Activated T-cell treated with anti-CD3 and anti-CD28 coated beads, Interleukin-2, amount 50 U/mL, for 72 hours (primary cell): Measurements from ENCODE around the gene ZNF326. TPM values are rescaled to one million over a fixed set of nuclear protein-coding genes. Genes with fewer than 3 reads are reported as not detected.
"Not testable (repeated sequence)": the region's sequence is repeated elsewhere in the genome, so short reads cannot be mapped to it uniquely, and the experiment has no call there.

Source experiments
- ATAC-seq, 2 donors: fragments of 150-1000 bp; cut with Tn5 transposase; replicated peaks in 1 of 2; 2 replicates each; pipeline ENCODE4 v1.10.0; 2021; ENCODE audit warnings: moderate library complexity in 2 of 2, mild to moderate bottlenecking in 1 of 2
- DNase-seq, 2 donors: peaks; one replicate each; pipeline ENCODE4 v3.0.0; 2021 to 2022; ENCODE audit warnings: mixed read lengths in 1 of 2
- H3K27ac Mint-ChIP-seq: one replicate; pipeline ENCODE4 v1.8.0; 2022; ENCODE audit warnings: mild to moderate bottlenecking, moderate library complexity, mixed read lengths
- H3K27me3 Mint-ChIP-seq: one replicate; pipeline ENCODE4 v1.8.0; 2022; ENCODE audit warnings: low read depth, mixed read lengths
- H3K36me3 Mint-ChIP-seq, 2 donors: one replicate each; pipeline ENCODE4 v1.8.0; 2022; ENCODE audit warnings: mixed read lengths in 2 of 2, mild to moderate bottlenecking in 1 of 2; ENCODE audit not compliant: insufficient read depth in 2 of 2
- H3K4me1 Mint-ChIP-seq: one replicate; pipeline ENCODE4 v1.8.0; 2022; ENCODE audit warnings: low read depth, mixed read lengths
- H3K4me3 Mint-ChIP-seq, 2 donors: one replicate each; pipeline ENCODE4 v1.8.0; 2022; ENCODE audit warnings: mild to moderate bottlenecking in 2 of 2, mixed read lengths in 2 of 2, moderate library complexity in 2 of 2
- H3K9me3 Mint-ChIP-seq, 2 donors: one replicate each; pipeline ENCODE4 v1.8.0; 2022; ENCODE audit warnings: mixed read lengths in 2 of 2
- total RNA-seq, 2 donors: library from RNA; stranded (reverse); gene quantifications; one replicate each; pipeline ENCODE4 v1.2.3, GENCODE V29; 2022

Gene ZNF326
- total RNA-seq, 2 donors from 2014 or later = 16.4 to 20.3 TPM

DNA sequence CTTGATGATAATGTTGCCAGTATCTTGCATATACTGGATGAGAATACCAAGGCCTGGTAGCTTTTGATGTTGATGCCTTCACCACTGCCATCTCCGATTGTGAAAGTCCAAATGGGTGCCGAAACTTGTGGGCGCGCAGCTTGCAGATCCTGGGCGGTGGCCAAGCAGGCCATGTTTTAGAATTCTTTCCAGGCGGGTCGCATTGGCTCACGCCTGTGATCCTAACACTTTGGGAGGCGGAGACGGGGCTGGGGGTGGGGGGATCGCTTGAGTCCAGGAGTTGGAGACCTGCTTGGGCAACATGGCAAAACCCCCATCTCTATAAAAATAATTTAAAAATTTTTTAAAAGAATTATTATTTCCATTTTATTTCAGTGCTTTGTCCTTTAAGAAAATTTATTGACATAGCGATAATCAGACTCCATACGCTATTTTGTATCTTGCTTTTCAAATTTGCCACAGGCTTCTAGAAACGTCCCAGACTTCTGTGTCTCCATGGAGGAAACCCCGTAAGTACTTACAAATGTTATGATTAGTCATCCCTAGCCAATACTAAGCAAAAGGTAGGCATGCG, 592 bp upstream of the ZNF326 start:
- H3K4me3 Mint-ChIP-seq = peak overlapping the region; percentile 96

DNA sequence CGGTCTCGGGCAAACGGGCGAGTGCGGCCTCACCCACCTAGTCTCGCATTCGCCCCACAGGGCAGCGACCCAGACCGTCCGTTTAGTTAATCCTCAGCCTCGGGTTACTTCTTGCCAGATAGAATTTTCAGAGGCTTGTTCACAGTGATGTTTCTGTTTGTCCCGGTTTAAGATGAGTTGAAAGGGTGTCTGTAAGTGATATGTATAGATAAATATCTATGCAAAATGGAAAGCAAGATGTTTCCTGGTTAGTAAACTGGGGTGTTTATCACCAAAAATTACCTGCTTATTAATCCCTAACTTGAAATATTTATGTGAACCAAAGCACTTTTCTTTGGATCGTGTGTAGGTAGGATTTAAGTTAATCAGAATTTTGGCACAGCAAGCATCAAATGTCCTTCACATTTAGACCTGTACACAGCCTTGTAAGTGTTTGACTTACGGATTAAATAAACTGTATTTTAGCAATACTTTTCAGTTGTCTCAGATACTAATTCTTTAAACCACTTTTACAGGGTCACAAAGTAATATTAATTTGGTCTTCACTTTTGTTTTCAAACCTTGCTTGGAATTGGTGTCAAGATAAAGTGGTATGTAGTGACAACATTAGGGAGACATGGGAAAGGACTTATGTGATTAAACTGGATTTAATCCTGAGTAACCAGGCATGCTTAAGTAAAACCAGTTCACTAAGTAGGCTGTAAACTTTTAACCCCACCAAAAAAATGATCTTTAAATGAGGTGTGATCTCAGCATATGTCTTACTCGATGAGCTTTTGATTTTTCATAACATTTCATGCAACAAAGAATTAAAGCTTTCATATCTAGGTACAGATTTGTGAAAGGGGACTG, 914 bp downstream of the ZNF326 start:
- peak overlapping the region; percentile 79 for H3K27ac Mint-ChIP-seq
- ATAC-seq (no peak), DNase-seq (no peak)
- H3K9me3 Mint-ChIP-seq = no peaks in the 10 kb centered on the region
- H3K4me1 Mint-ChIP-seq = peaks cover 53% of the 10 kb centered on the region
- peaks cover 4 to 18% of the 10 kb centered on the region in 2 donors for H3K36me3 Mint-ChIP-seq
- H3K27me3 Mint-ChIP-seq = peaks cover 7% of the 10 kb centered on the region
- peak overlapping the region; percentile 96 for H3K4me3 Mint-ChIP-seq

More for the DNA sequence above, 592 bp upstream of the ZNF326 start:
- Mint-ChIP-seq H3K4me1 (peaks cover 47% of the 10 kb centered on the region), H3K9me3 (no peaks in the 10 kb centered on the region), H3K27ac (peak overlapping the region; percentile 9), H3K27me3 (peaks cover 7% of the 10 kb centered on the region), H3K36me3 (peaks cover 4 to 14% of the 10 kb centered on the region in 2 donors)
- ATAC-seq (no peak), DNase-seq (no peak)

DNA sequence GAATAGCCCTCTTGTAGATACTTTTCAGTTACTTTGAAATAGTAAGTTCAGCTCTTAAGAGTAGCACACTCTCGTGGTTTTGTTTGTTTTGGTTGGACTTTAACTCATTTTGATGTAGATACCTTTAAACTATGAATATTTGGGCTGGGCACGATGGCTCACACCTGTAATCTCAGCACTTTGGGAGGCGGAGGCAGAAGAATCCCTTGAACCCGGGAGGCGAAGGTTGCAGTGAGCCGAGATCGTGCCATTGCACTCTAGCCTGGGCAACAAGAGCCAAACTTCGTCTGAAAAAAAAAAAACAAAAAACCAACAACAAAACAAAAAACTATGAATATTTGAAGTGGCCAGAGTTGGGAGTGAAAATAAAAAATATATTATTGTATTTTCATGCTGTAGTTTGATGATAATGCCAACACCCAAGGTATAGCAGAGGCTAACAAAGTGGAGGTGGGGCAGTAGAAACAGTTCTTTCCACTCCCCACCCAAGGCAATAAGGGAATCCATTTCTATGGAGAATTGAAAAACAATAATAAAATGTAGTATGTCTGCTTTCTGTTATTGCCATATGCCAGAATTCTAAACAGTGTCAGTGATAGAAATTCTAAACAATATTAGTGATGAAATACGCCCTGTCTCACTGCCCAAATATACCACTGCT, 1.7 kb downstream of the ZNF326 start:
- ATAC-seq (no peak), DNase-seq (no peak)
- peaks cover 53% of the 10 kb centered on the region for H3K4me1 Mint-ChIP-seq
- peaks cover 4 to 18% of the 10 kb centered on the region in 2 donors for H3K36me3 Mint-ChIP-seq
- peaks cover under 1% of the 10 kb centered on the region for H3K27me3 Mint-ChIP-seq
- H3K27ac Mint-ChIP-seq = peak overlapping the region; percentile 79
- no peaks in the 10 kb centered on the region for H3K9me3 Mint-ChIP-seq
- H3K4me3 Mint-ChIP-seq = peak overlapping the region; percentile 96

DNA sequence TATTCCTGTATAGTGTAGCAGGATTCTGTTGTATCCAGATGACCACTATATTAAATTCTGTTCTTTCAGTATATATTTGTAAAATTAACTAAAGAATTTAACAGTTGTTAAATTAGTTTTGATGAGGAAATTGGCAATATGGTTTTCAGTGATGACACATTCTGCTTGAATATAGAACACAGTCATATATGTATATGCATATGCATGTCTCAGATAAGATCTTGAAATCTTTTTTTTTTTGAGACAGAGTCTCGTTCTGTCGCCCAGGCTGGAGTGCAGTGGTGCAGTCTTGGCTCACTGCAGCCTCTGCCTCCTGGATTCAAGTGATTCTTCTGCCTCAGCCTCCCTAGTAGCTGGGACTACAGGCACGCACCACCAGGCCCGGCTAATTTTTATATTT, 2.2 kb downstream of the ZNF326 start:
- H3K27me3 Mint-ChIP-seq, H3K27ac Mint-ChIP-seq, H3K9me3 Mint-ChIP-seq: not testable (repeated sequence)
- Mint-ChIP-seq H3K4me1 (peaks cover 49% of the 10 kb centered on the region), H3K36me3 (peaks cover 4 to 18% of the 10 kb centered on the region in 2 donors), H3K4me3 (peak overlapping the region; percentile 73 to 74)
- peak in 1 of 2 donors; percentile 21 for DNase-seq
- peak; percentile 32 to 43 for ATAC-seq

DNA sequence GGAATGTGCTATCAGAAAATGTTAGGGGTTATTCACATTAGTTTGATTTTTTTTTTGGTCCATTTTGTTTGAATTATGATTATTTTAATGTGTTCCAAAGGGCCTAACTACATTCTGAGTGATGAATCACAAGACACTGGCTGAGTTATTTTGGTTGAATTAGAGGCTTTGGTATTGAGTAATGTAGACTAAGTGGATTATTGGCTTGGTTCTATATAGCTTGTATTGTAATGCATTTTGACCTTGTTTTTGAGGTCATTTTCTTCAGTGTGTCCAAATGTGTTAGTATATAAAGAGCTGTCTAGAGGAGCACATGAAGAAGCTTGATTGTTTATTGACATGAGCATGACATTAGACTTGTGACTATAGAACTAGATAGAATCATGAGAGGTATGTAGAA, 3.4 kb downstream of the ZNF326 start:
- Mint-ChIP-seq H3K27ac (no peak overlapping the region), H3K36me3 (peaks cover 4 to 18% of the 10 kb centered on the region in 2 donors), H3K9me3 (no peaks in the 10 kb centered on the region), H3K27me3 (no peaks in the 10 kb centered on the region), H3K4me3 (peak overlapping the region in 1 of 2 donors; percentile 18), H3K4me1 (peaks cover 51% of the 10 kb centered on the region)
- DNase-seq (no peak), ATAC-seq (no peak)

DNA sequence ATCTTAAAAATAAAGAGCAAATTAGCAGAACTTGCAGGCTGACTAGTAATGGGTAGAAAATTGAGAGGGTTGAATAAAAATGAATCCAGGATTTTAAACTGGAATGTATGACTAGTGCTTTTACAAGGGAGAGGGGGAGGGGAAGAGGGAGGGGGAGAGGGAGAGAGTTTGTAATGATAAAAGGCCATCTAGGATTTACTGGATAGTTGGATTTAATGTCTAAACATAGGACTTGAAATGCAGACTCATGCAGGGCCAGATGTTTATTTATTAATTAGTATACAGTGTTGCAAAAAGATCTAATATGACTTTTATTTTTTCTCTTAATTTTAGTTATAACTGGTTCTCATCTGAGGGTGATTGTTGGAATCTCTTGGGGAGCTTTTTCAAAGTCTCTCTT, 4.3 kb downstream of the ZNF326 start:
- peaks cover 53% of the 10 kb centered on the region for H3K4me1 Mint-ChIP-seq
- no peaks in the 10 kb centered on the region for H3K9me3 Mint-ChIP-seq
- no peaks in the 10 kb centered on the region for H3K27me3 Mint-ChIP-seq
- ATAC-seq (no peak), DNase-seq (no peak)
- peaks cover 4 to 18% of the 10 kb centered on the region in 2 donors for H3K36me3 Mint-ChIP-seq
- no peak overlapping the region for H3K27ac Mint-ChIP-seq
- no peak overlapping the region for H3K4me3 Mint-ChIP-seq

DNA sequence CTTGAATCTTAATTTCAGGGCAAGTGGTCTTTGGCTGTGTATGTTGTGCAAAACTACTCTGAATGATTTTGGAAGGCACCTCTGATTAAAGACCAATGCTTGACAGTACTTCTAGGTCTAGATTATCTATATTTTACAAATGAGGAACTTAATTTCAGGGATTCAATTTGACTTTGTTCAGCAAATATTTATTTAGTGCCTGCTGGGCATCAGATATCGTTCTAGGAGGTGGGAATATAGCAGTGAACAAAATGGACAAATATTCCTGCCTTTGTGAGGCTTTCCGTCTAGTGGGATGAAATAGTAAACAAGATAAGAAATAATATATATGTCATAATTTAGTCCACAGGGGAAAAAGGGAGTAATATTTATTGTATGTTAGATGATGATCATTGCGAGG, 4.7 kb downstream of the ZNF326 start:
- no peak overlapping the region for H3K27ac Mint-ChIP-seq
- H3K9me3 Mint-ChIP-seq = no peaks in the 10 kb centered on the region
- H3K36me3 Mint-ChIP-seq = peaks cover 4 to 18% of the 10 kb centered on the region in 2 donors
- no peak for DNase-seq
- H3K4me3 Mint-ChIP-seq = no peak overlapping the region
- peaks cover 53% of the 10 kb centered on the region for H3K4me1 Mint-ChIP-seq
- ATAC-seq = no peak
- no peaks in the 10 kb centered on the region for H3K27me3 Mint-ChIP-seq

DNA sequence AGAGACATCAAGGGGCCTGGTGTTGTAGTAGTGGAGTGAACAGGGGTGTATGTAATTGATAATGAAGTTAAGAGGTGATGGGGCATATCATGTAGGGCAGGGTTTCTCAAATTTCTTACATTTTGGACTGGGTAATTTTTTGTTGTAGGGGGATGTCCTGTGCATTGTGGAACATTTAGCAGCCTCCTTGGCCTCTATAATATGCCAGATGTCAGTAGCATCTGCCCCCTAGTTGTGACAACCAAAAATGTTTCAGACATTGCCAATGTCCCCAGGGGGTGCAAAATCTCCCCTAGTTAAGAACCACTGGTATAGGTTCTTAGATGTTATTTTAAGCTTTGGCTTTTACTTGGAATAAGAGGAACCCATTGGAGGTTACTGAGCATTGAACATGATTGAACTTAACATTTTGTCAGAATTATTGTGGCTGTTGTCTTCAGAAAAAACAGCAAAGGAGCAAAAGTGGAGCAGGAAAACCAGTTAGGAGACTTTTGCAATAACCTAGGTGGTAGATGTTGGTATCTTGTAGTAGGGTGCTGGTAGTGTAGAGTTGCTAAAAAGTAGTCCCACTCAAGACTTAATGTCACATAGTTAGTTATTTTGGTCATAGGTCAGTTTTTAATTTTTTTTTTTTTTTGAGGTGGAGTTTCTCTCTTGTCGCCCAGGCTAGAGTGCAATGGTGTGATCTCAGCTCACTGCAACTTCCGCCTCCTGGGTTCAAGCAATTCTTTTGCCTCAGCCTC, 6.2 kb downstream of the ZNF326 start:
- Mint-ChIP-seq H3K4me1 (peaks cover 57% of the 10 kb centered on the region), H3K9me3 (no peaks in the 10 kb centered on the region), H3K4me3 (no peak overlapping the region), H3K27me3 (no peaks in the 10 kb centered on the region), H3K36me3 (peaks cover 4 to 14% of the 10 kb centered on the region in 2 donors), H3K27ac (no peak overlapping the region)
- DNase-seq (no peak), ATAC-seq (no peak)

DNA sequence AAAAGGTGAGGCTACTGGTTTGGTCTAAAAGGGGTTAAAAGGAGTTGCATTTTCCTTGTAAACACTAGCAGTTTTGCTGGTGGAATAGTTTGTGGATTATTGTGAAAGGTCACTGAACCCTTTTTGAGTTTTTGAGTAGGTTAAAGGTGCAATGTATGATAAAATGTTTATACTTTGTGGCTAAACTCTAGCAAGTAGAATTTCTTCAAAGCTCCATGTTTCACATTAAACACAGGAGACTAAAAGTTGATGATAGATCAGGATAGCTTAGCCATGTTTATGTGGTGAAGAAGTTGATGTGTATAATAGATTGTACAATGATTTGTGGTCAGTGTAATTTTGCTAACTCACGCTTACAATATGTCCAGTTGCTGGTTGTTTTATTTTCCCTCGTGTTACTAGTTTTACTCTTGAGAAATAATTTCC, 13.1 kb downstream of the ZNF326 start:
- no peaks in the 10 kb centered on the region for H3K9me3 Mint-ChIP-seq
- DNase-seq = no peak
- H3K27me3 Mint-ChIP-seq = no peaks in the 10 kb centered on the region
- H3K4me3 Mint-ChIP-seq = no peak overlapping the region
- no peak overlapping the region for H3K27ac Mint-ChIP-seq
- ATAC-seq = no peak
- peaks cover 15% of the 10 kb centered on the region for H3K4me1 Mint-ChIP-seq
- peaks cover 10 to 22% of the 10 kb centered on the region in 2 donors for H3K36me3 Mint-ChIP-seq

DNA sequence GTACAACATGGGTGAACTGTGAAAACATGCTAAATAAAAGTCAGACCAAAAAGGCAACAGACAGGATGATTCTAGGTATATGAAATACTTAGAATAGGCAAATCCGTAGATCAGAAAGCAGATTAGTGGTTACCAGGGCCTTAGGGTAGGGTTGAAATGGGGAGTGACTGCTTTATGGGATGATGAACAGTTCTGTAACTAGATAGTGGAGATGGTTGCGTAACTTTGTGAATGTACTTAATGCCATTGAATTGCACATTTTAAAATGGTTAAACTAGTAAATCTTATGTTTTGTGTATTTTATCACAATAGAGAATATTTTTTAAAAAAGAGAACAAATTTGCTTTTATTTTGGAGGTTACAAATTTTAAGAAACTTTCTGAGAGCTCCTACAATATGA, 17.4 kb downstream of the ZNF326 start:
- Mint-ChIP-seq H3K36me3 (peaks cover 11 to 34% of the 10 kb centered on the region in 2 donors), H3K9me3 (no peaks in the 10 kb centered on the region), H3K27ac (no peak overlapping the region), H3K4me1 (no peaks in the 10 kb centered on the region), H3K27me3 (no peaks in the 10 kb centered on the region), H3K4me3 (no peak overlapping the region)
- DNase-seq = no peak
- ATAC-seq = no peak

DNA sequence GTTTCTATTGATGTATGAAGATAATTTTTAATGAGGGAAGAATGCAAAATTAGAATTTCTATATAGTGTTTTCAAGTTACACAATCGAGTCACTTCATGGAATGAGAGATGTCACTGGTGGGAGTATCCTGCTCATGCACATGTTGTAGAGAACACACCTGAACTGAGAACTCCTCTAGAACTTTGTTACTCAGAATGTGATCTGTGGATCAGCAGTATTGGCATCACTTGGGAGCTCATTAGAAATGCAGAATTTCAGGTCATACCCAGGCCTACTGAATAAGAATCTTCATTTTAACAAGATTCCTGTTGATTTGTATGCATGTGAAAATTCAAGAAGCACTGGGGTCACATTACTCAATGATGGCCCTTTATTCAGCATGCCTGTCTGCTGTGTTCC, 28.8 kb downstream of the ZNF326 start:
- ATAC-seq = no peak
- Mint-ChIP-seq H3K4me1 (no peaks in the 10 kb centered on the region), H3K36me3 (peaks cover 35 to 69% of the 10 kb centered on the region in 2 donors), H3K4me3 (no peak overlapping the region), H3K27ac (no peak overlapping the region), H3K27me3 (no peaks in the 10 kb centered on the region), H3K9me3 (peaks cover 5 to 8% of the 10 kb centered on the region in 2 donors)
- no peak for DNase-seq

DNA sequence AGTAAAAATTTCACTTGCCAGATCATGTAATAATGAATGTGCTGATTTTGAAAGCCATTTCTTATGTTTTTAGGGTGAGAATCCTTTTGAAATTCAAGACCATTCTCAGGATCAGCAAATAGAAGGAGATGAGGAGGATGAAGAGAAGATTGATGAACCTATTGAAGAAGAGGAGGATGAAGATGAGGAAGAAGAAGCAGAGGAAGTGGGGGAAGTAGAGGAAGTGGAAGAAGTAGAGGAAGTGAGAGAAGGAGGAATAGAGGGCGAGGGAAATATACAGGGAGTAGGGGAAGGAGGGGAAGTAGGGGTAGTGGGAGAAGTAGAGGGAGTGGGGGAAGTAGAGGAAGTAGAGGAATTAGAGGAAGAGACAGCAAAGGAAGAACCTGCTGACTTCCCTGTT, 32.4 kb downstream of the ZNF326 start:
- H3K9me3 Mint-ChIP-seq = peaks cover 5 to 8% of the 10 kb centered on the region in 2 donors
- H3K4me3 Mint-ChIP-seq = no peak overlapping the region
- H3K27me3 Mint-ChIP-seq = no peaks in the 10 kb centered on the region

DNA sequence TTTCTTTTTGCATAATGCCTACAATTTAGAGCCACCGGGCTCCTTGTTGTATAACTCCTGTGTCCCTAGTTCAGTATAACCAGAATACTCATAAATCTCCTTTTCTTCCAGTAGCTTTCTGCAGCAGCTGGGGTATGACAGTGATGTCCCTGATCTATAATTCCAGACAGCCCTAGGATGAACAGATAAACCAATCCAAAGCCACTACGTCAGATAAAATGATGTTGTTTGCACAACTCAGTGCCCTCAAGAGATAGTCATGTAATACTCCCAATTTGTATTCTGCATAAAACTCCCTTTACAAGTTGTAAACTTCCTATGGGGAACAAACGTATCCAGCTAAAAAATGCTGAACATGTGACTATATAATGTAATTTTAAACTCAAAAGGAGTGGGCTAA, 44.7 kb downstream of the ZNF326 start:
- DNase-seq (no peak), ATAC-seq (no peak)
- Mint-ChIP-seq H3K9me3 (no peaks in the 10 kb centered on the region), H3K27ac (no peak overlapping the region), H3K36me3 (no peaks in the 10 kb centered on the region), H3K4me1 (no peaks in the 10 kb centered on the region), H3K27me3 (no peaks in the 10 kb centered on the region), H3K4me3 (no peak overlapping the region)

More for the DNA sequence above, 32.4 kb downstream of the ZNF326 start:
- Mint-ChIP-seq H3K4me1 (no peaks in the 10 kb centered on the region), H3K27ac (no peak overlapping the region), H3K36me3 (peaks cover 23 to 46% of the 10 kb centered on the region in 2 donors)
- no peak for DNase-seq
- no peak for ATAC-seq
